GM08714 (cell line): ENCODE data around the gene MGAT4B.

Experiments used
- H3K4me3 ChIP-seq: fragments of 200-500 bp; sonication (Bioruptor generic); 2 replicates; pipeline ENCODE4 v1.5.1; 2014; ENCODE audit warnings: mild to moderate bottlenecking, low read length, inconsistent platforms
- ZNF274 ChIP-seq: IDR thresholded peaks from 2 replicates; pipeline ENCODE4 v1.6.1; 2012; ENCODE audit warnings: mild to moderate bottlenecking, low read depth, low read length

The MGAT4B gene

GRCh38 chr5:179771311-179771895 lies 35.3 kb downstream of the MGAT4B start:
- no peak for TF ChIP-seq ZNF274
- H3K4me3 ChIP-seq = no peak overlapping the region

DNA sequence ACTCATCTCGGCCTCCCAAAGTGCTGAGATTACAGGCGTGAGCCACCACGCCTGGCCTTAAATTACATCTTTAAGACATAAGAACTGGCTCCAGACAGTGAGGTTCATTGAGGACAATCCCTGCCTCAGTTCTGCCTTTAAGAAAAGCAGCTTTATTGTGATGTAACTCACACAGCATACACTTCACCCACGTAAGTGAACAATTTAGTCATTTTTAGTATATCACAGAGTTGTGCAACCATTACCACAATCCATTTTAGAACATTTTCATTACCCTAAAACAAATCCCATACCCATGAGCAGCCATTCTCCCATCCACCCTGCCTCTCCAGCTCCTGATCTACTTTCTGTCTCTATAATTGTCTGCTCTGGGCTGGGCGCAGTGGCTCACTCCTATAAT lies 36.9 kb downstream of the MGAT4B start:
- no peak overlapping the region for H3K4me3 ChIP-seq
- TF ChIP-seq ZNF274 = no peak

- H3K4me3 ChIP-seq = no peak overlapping the region
- TF ChIP-seq ZNF274 = no peak
Observed at GRCh38 chr5:179769271-179769670, 37.4 kb downstream of the MGAT4B start.

GRCh38 chr5:179768326-179769085 lies 38.2 kb downstream of the MGAT4B start:
- H3K4me3 ChIP-seq = no peak overlapping the region
- TF ChIP-seq ZNF274 = no peak

DNA sequence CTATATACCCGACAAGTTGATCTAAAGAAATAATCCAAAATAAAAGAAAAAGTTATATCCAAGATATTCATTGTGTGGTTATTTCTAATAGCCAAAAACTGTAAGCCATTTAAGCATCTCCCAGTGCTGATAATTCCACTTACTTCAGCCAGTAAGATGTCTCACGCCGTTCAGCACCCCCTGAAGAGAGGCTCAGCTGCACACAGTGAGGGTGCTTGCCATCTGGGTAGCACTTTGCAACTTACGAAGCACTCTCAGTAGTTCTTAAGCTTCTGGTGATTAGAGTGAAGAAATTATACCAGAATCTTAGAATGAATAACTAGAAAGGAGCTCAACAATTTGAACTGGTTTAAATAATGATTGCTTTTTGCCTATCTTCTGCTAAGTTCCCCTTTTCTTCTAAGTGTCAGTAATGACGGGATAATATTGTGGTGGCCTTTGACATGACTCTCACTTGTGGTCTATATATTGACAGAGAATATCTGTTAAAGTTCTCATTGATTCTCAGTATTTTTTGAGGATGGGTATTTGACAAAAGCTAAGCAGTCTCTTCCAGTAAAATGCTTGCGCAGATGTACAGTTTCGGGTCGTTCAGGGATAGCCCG lies 39.1 kb downstream of the MGAT4B start:
- no peak overlapping the region for H3K4me3 ChIP-seq
- TF ChIP-seq ZNF274 = no peak

DNA sequence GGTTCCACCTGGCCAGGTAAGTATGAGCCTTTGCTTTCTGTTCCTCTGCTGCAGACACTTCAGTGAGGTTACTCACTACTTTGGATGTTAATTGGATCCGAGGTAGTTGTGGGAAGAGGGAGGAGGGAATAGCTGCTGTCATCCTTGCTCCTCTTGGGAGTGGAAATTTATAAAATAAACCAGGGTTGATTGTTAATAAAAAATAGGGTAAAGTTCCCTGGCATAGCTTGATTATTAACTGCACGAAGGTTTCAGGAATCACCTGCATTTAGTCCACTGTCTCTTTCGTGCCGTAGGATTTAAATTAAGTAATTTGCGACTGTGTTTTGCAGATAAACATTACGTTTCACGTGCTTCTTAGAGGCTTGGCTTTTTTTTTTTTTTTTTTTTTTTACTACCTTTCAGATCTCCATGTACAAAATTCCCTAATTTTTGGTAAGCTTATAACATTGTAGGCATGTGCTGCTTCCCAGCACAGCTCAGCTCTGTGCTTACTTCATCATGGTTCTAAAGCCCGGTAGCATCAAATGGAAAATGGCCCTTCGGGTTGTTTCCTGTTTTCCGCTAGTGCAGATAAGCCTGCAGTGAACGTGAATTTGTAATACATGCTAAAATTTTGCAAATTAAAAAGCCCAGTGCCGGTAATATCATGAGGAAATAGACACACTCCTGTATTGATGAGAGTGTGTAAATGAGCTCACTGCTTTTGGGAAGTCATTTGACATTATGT lies 39.8 kb downstream of the MGAT4B start:
- TF ChIP-seq ZNF274 = no peak
- no peak overlapping the region for H3K4me3 ChIP-seq

GRCh38 chr5:179766021-179766725 lies 40.5 kb downstream of the MGAT4B start:
- H3K4me3 ChIP-seq = no peak overlapping the region
- no peak for TF ChIP-seq ZNF274

GRCh38 chr5:179765400-179765799 lies 41.3 kb downstream of the MGAT4B start:
- no peak overlapping the region for H3K4me3 ChIP-seq
- no peak for TF ChIP-seq ZNF274

DNA sequence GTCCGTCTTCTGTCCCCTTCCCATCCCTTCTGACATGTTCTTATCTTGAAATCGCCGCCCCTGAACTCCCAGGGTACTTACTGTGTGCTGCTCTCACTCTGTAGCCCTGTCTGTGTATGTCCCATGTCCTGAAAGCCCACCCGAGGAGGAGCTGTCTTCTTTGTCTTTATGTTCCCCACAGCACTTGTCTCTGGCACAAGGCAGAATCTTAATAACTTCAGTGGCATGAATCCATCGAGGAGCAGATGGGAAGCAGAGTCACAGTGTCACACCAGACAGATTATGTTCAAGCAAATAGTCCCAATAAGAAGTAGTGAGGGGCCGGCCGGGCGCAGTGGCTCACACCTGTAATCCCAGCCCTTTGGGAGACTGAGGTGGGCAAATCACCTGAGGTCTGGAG lies 42.6 kb downstream of the MGAT4B start:
- H3K4me3 ChIP-seq = no peak overlapping the region
- TF ChIP-seq ZNF274 = no peak

- no peak for TF ChIP-seq ZNF274
- H3K4me3 ChIP-seq = no peak overlapping the region
Observed at GRCh38 chr5:179763215-179763945, 43.3 kb downstream of the MGAT4B start.

- TF ChIP-seq ZNF274 = no peak
- H3K4me3 ChIP-seq = no peak overlapping the region
Observed at GRCh38 chr5:179762781-179763176, 43.9 kb downstream of the MGAT4B start.

DNA sequence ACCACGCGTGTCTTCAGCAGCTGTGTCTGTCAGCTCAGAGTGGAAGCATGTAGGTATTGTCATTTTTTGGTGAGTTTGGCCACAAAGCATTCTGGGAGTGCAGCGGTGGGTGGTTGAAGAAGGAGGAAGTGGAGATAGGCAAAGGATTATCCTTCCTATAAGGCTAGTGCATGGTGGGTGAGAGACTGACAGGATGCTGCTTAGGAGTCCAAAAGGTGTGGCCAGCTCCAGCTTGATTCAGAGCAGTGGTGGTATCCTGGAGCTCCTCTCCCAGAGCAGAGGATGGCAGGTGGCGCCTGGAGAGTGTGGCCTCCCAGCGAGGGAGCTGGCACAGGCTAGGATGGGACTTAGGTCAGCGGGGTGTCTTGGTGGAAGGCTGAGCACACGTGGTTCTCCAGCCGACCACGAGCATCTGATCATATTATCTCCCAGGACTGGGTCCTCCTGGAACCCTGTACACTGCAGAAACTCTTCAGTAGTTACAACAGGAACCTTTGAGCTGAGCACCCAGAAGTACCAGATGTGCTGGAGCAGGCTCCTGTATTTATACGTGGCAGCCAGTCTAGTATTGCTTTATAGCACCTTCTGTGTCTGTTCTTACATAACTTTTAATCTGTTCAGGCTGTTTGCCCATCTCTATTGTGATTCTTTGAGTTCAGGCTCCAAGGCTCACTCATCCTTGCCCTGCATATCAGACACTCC lies 44.4 kb downstream of the MGAT4B start:
- no peak for TF ChIP-seq ZNF274
- no peak overlapping the region for H3K4me3 ChIP-seq

- no peak for TF ChIP-seq ZNF274
- no peak overlapping the region for H3K4me3 ChIP-seq
Observed at GRCh38 chr5:179759581-179760551, 46.8 kb downstream of the MGAT4B start.
